ENCODE measurements around the gene TPRX1. TPM values are rescaled to one million over a fixed set of nuclear protein-coding genes. Genes with fewer than 3 reads are reported as not detected.

Gene TPRX1
- total and polyA plus RNA-seq, 8 donors: not detected

- TF ChIP-seq EP300 (IDR thresholded peaks at IDR 0.05) (no peak), POLR2A (IDR thresholded peaks at IDR 0.05) (no peak), CTCF (IDR thresholded peaks at IDR 0.05) (no peak)
- WGBS, 5 donors: 91 to 94% (median 92%) methylated on average over 28 to 37 of the region's 37 CpGs
- intact Hi-C loops (cut with DNase I; ENCODE audit: low total_unique reads): no loop called here
- H3K4me3 ChIP-seq: no peak overlapping the region
- H3K4me1 ChIP-seq: peaks cover 0 to 7% (median 3%) of the 10 kb centered on the region in 4 donors
- DNase-seq: no peak
- H3K36me3 ChIP-seq: peaks cover 90 to 100% (median 100%) of the 10 kb centered on the region in 4 donors
- H3K27me3 ChIP-seq: no peaks in the 10 kb centered on the region
- H3K27ac ChIP-seq: no peak overlapping the region
- no peaks in the 10 kb centered on the region for H3K9me3 ChIP-seq
Measured at GRCh38 chr19:47754206-47755064, 49.9 kb downstream of the TPRX1 start.

- intact Hi-C loops (cut with DNase I; ENCODE audit: low total_unique reads): no loop called here
- 88 to 94% (median 89%) methylated on average over 25 to 27 of the region's 27 CpGs for WGBS, 5 donors
- peaks cover 0 to 25% (median 17%) of the 10 kb centered on the region in 4 donors for H3K4me1 ChIP-seq
- H3K27me3 ChIP-seq: no peaks in the 10 kb centered on the region
- H3K36me3 ChIP-seq: peaks cover 94 to 100% (median 100%) of the 10 kb centered on the region in 4 donors
- H3K4me3 ChIP-seq: no peak overlapping the region
- H3K27ac ChIP-seq: no peak overlapping the region
- no peak for DNase-seq
- no peaks in the 10 kb centered on the region for H3K9me3 ChIP-seq
- TF ChIP-seq POLR2AphosphoS5 (IDR thresholded peaks at IDR 0.05): no peak
- no peak for TF ChIP-seq CTCF (IDR thresholded peaks at IDR 0.05)
- TF ChIP-seq POLR2A (IDR thresholded peaks at IDR 0.05): no peak
- TF ChIP-seq EP300 (IDR thresholded peaks at IDR 0.05): no peak
Measured at GRCh38 chr19:47752440-47753211, 51.7 kb downstream of the TPRX1 start.

Small RNA genes lying within 50 kb of the gene (small RNA-seq; reads per million reads assigned to genes)
- gene AC008745.1 (0 reads per million in 4 donors), gene SNORD23 (0 reads per million in 4 donors)

Other genes starting within 250 kb of the TPRX1 start
- under 1 TPM in 1 of 5 donors, not detected in 4; 0.18 TPM for gene ZNF541, start 231.4 kb downstream of the TPRX1 start, total RNA-seq
- under 1 TPM in 2 of 3 donors, not detected in 1; 0.08 to 0.19 TPM for gene ZNF541, start 231.4 kb downstream of the TPRX1 start, polyA plus RNA-seq
- gene BICRA, start 195.4 kb downstream of the TPRX1 start, total RNA-seq: 10 to 100 TPM in 4 of 5 donors, 1 to 10 TPM in 1; 8.3 to 13.4 (median 11.9) TPM
- gene BICRA, start 195.4 kb downstream of the TPRX1 start, polyA plus RNA-seq: 1 to 10 TPM; 2.7 to 4.2 (median 2.9) TPM
- 100 to 1,000 TPM in 1 of 5 donors, 10 to 100 TPM in 4; 24.5 to 334 (median 36.2) TPM for gene EHD2, start 91.1 kb downstream of the TPRX1 start, total RNA-seq
- gene EHD2, start 91.1 kb downstream of the TPRX1 start, polyA plus RNA-seq: 10 to 100 TPM; 38.6 to 45.1 (median 39.9) TPM
- 100 to 1,000 TPM; 110 to 784 (median 214) TPM for gene NOP53, start 59.0 kb downstream of the TPRX1 start, total RNA-seq
- 100 to 1,000 TPM; 540 to 699 (median 547) TPM for gene NOP53, start 59.0 kb downstream of the TPRX1 start, polyA plus RNA-seq
- 1,000 to 10,000 TPM in 1 of 5 donors, 100 to 1,000 TPM in 4; 204 to 1,097 (median 628) TPM for gene SELENOW, start 25.8 kb downstream of the TPRX1 start, total RNA-seq
- gene SELENOW, start 25.8 kb downstream of the TPRX1 start, polyA plus RNA-seq: 100 to 1,000 TPM; 496 to 589 (median 581) TPM
- gene CRX, start 17.4 kb upstream of the TPRX1 start, total RNA-seq: not detected
- gene CRX, start 17.4 kb upstream of the TPRX1 start, polyA plus RNA-seq: not detected
- not detected for gene TPRX2, start 54.7 kb upstream of the TPRX1 start, total RNA-seq
- not detected for gene TPRX2, start 54.7 kb upstream of the TPRX1 start, polyA plus RNA-seq
- 10 to 100 TPM in 1 of 5 donors, 1 to 10 TPM in 1, not detected in 3; 6.8 to 13.4 TPM for gene SULT2A1, start 81.8 kb upstream of the TPRX1 start, total RNA-seq
- gene SULT2A1, start 81.8 kb upstream of the TPRX1 start, polyA plus RNA-seq: 10 to 100 TPM in 1 of 3 donors, 1 to 10 TPM in 1, under 1 TPM in 1; 0.48 to 16.5 (median 8.5) TPM
- gene BSPH1, start 187.6 kb upstream of the TPRX1 start, total RNA-seq: not detected
- gene BSPH1, start 187.6 kb upstream of the TPRX1 start, polyA plus RNA-seq: not detected
- not detected for gene ELSPBP1, start 190.1 kb upstream of the TPRX1 start, total RNA-seq
- not detected for gene ELSPBP1, start 190.1 kb upstream of the TPRX1 start, polyA plus RNA-seq
- not detected for gene CABP5, start 239.5 kb upstream of the TPRX1 start, total RNA-seq
- gene CABP5, start 239.5 kb upstream of the TPRX1 start, polyA plus RNA-seq: not detected

Measured in stomach (tissue), 9 donors.